NAMALWA (cell line): ENCODE data around the gene IDH2.
"Not testable (repeated sequence)": the region's sequence is repeated elsewhere in the genome, so short reads cannot be mapped to it uniquely, and the experiment has no call there.

Experiments used
- DNase-seq: peaks from one replicate; pipeline ENCODE4 v3.0.0-alpha.2; 2015; ENCODE audit warnings: low spot score

Gene IDH2

DNA sequence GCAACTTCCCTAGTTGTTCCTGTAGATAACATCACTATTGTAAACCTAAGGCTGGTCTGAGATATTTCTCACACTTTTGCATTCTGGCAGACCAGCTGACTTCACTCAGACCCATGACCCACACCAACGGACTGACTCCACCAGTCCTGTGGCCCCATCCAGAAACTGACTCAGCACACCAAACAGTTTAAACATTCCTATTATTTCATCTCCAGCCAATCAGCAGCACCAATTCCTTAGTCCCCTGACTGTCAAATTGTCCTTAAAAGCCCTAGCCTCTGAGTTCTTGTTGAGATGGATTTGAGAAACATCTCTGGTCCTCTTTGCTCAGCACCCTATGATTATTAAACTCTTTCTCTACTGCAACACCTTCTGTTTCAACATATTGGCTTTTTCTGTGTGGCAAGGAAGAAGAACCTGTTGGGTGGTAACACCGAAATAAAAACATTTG is 12.2 kb upstream of the IDH2 start:
- DNase-seq, result no peak

DNA sequence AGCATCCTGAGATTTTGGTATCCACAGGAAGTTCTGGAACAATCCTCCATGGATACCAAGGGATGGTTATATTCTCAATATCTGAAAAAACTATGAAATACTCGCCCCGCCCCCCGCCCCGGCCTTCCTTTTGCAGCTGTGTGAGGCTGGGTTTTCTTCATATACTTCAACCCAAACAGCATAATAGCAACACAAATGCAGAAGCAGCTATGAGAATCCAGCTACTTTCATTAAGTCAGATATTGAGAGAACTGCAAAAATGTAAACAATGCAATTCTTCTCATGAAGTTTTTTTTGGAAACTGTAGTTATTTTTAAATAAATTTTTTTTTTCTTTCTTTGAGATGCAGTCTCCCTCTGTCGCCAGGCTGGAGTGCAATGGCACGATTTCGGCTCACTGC is 10.9 kb upstream of the IDH2 start:
- DNase-seq, result no peak

DNA sequence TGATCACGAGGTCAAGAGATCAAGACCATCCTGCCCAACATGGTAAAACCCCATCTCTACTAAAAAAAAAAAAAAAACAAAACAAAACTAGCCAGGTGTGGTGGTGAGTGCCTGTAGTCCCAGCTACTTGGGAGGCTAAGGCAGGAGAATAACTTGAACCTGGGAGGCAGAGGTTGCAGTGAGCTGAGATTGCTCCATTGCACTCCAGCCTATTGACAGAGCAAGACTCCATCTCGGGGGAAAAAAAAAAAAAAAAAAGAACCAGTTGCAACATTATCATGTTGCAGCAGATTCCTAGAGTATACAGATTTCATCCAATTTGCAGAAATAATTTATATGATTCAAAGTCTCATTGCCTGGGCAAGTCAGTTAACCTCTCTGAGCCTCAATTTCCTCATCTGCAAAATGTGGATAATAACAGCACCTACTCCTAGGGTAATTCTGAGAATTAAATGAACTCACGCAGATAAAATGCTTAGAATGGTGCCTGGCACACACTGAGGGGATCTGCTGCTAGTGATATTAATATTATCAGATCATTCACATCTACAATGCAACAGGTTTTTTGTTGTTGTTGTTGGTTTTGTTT is 7.0 kb upstream of the IDH2 start:
- DNase-seq, result not testable (repeated sequence)

DNA sequence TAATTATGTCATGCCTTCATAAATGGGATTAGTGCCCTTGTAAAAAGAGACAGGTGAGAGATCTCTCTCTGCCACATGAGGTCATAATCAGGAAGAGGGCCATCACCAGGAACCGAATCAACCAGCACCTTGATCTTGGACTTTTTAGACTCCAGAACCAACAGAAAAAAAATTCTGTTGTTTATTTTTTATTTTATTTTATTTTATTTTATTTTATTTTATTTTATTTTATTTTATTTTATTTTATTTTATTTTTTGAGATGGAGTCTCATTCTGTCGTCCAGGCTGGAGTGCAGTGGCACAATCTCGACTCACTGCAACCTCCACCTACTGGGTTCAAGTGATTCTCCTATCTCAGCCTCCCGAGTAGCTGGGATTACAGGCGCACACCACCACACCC is 5.8 kb upstream of the IDH2 start:
- DNase-seq, result not testable (repeated sequence)

- DNase-seq, result no peak
These were observed 4.4 kb upstream of the IDH2 start for GRCh38 chr15:90106522-90107117.

- DNase-seq, result no peak
These were observed 3.3 kb upstream of the IDH2 start for GRCh38 chr15:90105521-90105920.

- no peak for DNase-seq
These were observed 2.3 kb upstream of the IDH2 start for GRCh38 chr15:90104551-90104950.

DNA sequence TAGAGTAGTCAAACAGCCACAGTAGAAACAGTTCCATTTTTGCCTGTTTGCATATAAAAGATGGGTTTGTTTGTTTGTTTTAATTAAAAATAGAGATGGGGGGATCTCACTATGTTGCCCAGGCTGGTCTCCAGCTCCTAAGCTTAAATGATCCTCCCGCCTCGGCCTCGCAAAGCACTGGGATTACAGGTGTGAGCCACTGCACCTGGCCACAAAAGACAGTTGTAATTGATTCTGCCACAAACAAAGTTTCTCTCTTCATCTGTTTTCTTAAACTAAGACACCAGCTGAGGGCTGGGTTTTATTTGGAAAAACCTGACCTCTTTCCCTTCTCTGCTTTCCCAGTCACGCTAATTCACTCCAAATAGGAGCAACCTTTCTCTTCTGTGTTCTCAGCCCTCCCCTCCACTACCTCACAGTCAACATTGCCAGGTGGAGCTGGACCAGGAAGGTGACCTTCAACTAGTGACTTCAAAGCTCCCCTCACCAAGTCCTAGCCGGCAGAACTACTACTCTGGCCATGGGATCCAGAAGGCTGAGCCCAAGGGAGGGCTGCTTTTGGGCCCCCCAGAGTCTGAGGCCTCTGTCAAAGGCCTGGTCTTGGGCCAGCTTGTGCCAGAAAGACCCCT is 1.5 kb upstream of the IDH2 start:
- no peak for DNase-seq

DNA sequence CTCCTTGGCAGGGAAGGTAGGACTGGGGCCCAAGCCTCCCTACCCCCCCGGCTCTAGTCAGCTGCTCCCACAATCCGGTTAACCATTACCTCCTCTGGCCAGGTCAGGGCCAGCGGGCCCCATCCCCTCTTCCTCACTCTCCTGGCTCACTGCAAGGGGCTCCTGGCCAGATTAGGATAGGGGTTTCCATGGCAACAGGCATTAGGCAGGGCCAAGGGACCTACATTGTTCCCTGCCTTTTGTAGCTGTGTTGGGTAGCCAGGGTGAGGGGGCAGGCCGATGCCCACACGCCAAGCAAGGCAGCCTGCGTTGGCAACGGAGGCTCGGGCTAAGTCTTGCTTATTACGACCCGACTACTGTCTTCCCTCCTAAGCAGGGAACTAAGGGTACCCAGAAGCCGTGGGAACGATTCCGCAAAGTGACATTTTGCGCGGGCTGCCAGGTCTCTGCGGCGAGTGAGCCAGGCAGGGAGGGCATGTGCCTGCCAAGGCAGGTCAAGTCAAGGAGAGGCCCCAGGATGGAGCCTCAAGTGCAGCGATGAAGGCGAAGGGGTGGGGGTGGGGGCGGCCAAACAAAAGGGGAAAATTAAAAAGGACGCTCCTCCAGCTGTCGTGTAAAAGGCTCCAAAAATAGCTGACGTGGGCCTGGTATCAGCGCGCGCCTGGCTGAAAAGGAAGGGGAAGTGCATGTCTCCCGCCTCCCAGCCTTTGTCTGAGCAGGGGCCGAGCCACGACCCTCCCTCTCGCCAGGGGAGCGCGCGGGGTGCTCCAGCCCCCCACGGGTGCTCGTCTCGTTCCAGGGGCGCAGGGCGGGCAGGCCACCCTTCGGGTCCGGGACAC is 919 bp downstream of the IDH2 start:
- DNase-seq, result peak; percentile 44

- DNase-seq, result no peak
These were observed 2.1 kb downstream of the IDH2 start for GRCh38 chr15:90099868-90100831.

DNA sequence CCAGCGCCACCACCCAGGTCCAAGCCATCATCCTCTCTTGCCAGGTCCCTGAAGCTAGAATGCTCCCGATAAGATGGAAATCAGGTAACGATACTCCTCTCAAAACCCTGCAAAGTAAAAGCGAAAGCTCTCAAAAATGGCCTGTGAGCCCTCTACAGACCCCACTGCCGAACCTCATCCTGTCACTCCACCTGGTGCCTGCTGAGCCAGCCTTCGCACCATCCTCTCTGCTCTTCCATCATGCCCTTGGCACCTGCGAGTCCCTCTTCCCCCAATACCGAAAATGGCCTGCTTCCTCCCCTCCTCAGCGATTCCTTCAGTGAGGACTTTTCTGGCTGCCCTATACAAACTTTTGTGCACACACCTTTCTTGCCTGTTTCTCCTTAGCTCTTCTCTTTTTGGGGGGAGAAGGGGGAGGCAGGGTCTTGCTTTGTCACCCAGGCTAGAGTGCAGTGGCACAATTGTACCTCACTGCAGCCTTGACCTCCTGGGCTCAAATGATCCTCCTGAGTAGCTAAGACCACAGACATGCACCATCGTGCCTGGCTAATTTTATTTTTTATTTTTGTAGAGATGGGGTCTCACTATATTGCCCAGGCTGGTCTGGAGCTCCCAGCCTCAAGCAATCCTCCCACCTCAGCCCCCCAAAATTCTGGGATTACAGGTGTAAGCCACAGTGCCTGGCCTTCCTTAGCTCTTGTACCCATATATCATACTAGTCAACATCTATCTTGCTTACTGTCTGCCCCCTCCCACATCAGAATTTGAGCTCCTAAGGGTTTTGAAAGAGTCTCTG is 3.0 kb downstream of the IDH2 start:
- DNase-seq, result no peak

- DNase-seq, result peak; percentile 73
These were observed 4.8 kb downstream of the IDH2 start for GRCh38 chr15:90097475-90097874.

DNA sequence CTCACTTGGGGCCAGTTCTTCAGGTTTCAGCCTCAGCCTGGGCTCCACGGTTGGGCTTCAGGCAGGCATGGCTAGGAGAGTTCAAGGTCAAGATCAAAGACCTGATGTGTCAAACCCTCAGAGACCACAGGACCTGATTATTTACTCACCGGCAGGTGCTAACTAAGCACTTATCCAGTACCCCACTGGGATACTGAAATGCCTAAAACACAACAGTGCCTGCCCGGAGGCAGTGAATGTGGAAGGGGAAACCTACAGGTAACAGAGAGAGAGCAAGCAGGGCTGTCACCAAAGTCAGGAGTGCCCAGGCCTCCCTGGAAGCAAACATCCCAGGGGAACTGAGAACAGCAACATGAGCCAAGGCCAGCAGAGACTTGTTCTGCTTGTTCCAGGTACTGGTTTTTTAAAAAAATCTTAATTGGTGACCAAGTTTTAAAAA is 6.7 kb downstream of the IDH2 start:
- DNase-seq, result no peak

DNA sequence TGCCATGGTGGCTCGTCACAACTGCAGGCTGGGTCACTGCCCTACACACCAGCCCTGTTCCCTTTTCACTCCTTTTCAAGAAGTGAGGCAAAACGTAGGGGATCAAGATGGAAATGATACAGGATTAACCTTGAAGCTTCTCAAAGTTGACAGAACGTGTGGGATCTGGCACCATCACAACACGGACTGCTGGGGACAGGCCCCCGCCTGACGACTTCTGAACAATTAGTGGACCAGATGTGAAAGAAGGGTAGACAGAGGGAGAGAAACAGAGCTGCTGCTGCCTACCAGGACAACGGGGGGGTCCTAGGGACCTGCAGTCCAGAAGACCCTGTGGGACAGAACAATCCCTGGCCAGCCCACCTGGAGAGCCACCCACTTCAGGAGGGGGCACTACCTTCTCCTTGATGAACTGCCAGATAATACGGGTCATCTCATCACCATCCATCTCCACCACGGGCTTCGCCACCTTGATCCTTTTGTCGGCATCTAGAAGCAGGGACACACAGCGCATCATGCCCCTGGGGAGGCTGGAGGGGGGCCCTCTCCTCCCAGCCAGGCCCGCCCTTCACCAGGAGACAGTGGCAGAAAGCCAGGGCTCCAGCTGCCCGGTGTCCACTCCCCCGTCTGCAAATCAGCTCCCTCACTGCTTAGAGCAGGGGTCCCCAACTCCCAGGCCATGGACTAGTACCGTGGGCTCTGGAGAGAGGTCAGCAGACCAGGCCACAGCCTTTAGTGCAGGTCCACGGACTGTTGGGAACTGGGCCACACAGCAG is 10.9 kb downstream of the IDH2 start:
- DNase-seq, result no peak

- DNase-seq, result no peak
These were observed 11.9 kb downstream of the IDH2 start for GRCh38 chr15:90090226-90090848.

- peak; percentile 58 for DNase-seq
These were observed 14.7 kb downstream of the IDH2 start for GRCh38 chr15:90087454-90088154.

GRCh38 chr15:90086868-90087268 is 15.4 kb downstream of the IDH2 start:
- peak; percentile 77 for DNase-seq

DNA sequence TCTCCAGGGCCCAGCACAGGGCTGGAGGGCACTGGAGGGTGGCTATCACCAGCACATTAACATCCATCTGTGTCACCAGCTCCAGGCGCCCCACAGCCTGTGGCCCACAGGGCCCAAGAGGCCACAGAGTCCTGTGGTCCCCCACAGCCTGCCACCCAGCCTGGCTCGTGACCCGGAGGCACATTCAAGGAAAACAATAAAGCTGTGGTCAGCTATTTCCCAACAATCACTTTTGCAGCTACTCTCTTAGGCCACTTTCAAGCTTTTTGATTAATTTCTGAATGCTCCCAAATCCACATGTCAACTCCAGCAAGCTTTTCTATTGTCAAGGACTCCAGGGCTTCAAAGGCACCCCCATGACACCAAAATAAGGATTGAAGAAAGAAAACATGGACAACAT is 16.7 kb downstream of the IDH2 start:
- no peak for DNase-seq
